GM20000 (cell line): ENCODE measurements around the gene RBCK1.

Experiments used
- DNase-seq: peaks from one replicate; pipeline ENCODE4 v3.0.0; 2012; ENCODE audit warnings: low spot score
- TF ChIP-seq, protein P1 (sequence below): IDR thresholded peaks from 2 replicates; pipeline ENCODE4 v1.5.1; 2012; ENCODE audit warnings: mild to moderate bottlenecking, control low read depth; ENCODE audit errors: extremely low read depth, missing control alignments

Gene RBCK1

DNA sequence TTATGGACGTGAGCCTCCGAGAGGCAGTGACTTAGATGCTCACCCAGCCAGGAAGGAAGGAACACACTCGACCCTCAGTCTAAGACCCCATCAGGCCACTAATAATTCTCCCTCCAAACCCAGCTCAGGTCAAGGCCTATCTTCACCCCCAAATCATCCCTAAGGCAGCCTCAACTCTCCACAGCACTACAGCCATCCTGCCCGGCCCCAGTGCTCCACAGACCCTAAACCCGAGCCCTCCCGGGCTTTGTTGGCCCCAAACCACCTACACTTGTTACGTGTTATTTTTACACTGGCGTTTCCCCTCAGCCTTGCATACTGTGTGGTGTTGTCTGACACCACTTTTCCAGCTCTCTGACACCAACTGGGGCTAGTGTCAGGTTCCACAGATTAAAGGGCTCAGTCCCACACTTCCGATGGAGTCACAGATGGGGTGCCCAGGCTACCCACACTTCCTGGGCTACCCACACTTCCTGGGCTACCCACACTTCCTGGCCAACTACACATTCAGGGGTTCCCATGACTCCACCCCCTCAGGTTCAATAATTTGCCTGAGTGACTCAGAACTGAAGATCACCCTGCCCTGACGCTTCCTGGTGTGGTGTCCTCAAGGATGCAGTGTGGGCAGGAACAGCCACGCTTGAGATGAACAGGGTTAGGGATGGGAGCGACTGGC is 25.3 kb downstream of the RBCK1 start:
- TF ChIP-seq, protein P1, sequence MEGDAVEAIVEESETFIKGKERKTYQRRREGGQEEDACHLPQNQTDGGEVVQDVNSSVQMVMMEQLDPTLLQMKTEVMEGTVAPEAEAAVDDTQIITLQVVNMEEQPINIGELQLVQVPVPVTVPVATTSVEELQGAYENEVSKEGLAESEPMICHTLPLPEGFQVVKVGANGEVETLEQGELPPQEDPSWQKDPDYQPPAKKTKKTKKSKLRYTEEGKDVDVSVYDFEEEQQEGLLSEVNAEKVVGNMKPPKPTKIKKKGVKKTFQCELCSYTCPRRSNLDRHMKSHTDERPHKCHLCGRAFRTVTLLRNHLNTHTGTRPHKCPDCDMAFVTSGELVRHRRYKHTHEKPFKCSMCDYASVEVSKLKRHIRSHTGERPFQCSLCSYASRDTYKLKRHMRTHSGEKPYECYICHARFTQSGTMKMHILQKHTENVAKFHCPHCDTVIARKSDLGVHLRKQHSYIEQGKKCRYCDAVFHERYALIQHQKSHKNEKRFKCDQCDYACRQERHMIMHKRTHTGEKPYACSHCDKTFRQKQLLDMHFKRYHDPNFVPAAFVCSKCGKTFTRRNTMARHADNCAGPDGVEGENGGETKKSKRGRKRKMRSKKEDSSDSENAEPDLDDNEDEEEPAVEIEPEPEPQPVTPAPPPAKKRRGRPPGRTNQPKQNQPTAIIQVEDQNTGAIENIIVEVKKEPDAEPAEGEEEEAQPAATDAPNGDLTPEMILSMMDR: no peak

DNA sequence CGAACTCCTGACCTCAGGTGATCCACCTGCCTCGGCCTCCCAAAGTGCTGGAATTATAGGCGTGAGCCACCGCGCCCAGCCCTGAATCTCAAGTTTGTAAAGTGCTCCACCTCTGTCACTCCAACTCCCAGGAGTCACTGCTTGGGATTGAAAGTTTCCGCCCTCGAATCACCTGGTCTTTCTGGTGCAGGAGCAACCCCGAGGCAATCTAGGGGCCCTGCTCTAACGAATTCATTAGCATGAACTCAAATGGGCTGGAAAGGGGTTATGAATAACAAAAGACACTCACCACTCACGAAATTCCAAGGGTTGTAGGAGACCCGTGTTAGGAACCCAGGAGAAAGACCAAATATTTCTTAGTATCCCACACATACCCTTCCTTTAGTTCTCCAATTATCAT is 26.1 kb downstream of the RBCK1 start:
- no peak for DNase-seq
- TF ChIP-seq, protein P1: no peak

More for the DNA sequence above, 25.3 kb downstream of the RBCK1 start:
- DNase-seq: peak; percentile 81

GRCh38 chr20:434661-435419 is 26.7 kb downstream of the RBCK1 start:
- DNase-seq: no peak
- TF ChIP-seq, protein P1: no peak

DNA sequence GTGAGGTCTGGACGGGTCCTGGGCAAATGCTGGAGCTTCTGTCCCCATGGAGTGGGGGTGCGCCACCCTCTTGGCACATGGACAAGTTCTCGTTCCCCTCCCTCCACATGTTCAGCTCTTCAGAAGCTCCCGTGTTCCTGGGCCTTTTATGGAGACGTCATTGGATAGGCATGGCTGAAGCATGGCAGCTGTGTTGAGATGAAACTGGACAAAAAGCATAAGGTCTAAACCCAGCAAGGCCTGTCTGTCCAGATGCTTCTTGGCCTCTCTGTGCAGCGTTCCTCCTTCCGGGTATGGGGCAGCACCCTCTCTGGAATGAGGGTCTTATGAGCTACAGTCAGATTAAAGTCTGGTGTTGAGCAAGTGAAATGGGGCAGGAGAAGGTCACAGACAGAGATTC is 27.5 kb downstream of the RBCK1 start:
- TF ChIP-seq, protein P1: no peak
- DNase-seq: no peak

DNA sequence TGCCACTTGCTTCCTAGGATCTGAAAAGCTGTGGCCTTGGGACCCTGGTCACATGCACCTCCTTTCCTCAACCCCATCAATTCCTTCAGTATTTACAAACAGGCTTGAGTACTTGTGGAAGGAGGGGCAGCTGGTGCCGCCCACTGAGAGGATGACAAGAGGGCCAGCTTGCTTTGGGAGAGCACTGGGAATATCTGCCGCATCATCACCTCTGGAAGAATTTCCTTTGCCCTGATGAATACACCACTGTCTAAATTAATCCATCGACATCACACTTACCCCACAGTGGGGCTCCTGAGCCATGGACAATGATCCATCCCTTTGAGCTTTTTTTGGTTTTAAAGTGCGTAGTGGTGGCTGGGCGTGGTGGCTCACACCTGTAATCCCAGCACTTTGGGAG is 28.4 kb downstream of the RBCK1 start:
- no peak for DNase-seq
- TF ChIP-seq, protein P1: no peak

DNA sequence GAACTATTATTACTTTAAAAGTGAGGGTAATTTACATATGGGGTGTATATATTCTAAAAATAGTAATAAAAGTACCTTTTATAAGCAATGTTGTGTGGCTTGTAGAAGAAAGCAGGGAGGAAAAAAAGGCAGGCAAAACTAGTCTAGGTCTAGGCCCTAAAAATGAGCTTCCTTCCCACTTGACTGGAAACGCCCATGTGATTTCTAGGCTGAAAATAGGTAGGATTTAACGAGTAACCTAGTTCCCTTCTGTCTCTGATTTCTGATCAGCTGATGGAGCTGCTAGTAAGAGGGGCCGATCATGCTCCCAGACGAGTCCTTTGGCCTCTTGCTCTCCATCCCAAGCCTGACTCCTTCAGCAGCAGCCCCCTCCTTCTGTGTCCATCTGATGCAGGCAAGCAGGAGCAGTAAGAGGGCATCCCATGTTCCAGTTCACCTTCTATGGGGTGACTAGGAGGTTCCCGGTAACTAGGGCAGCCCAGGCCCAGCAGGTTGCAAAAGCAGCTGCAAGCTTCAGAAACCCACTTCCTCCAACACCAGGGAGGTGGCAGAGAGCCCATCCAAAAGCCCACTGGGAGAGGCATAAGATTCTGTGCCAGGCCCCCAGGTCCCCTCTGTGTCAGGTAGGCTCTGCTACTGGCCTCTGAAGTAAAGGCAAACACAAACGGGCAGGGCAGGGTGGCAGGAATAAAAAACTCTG is 29.8 kb downstream of the RBCK1 start:
- DNase-seq: no peak
- TF ChIP-seq, protein P1: no peak
